Measurements from ENCODE around the gene NKTR.

DNA sequence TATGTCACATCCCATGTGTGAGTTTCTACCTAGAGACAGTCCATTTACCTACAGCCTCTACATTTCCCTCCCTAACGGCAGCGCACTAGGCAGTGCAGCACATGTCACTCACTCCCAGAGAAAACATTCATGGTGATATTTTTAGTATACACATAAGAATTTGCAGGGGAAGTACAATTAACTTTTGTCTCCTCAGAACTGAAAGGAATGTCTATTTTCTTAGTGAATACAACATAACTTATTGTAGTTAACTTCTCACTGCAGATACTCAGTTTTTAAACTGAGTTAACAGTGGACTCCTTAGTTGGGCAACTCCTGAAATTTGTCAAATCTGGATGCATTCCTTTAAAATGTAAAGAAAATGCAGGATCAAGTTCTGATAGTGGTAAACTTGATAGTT, 48.5 kb downstream of the NKTR start:
- TF ChIP-seq, protein P1, sequence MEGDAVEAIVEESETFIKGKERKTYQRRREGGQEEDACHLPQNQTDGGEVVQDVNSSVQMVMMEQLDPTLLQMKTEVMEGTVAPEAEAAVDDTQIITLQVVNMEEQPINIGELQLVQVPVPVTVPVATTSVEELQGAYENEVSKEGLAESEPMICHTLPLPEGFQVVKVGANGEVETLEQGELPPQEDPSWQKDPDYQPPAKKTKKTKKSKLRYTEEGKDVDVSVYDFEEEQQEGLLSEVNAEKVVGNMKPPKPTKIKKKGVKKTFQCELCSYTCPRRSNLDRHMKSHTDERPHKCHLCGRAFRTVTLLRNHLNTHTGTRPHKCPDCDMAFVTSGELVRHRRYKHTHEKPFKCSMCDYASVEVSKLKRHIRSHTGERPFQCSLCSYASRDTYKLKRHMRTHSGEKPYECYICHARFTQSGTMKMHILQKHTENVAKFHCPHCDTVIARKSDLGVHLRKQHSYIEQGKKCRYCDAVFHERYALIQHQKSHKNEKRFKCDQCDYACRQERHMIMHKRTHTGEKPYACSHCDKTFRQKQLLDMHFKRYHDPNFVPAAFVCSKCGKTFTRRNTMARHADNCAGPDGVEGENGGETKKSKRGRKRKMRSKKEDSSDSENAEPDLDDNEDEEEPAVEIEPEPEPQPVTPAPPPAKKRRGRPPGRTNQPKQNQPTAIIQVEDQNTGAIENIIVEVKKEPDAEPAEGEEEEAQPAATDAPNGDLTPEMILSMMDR (IDR thresholded peaks at IDR 0.05), result no peak
- TF ChIP-seq POLR2AphosphoS5 (IDR thresholded peaks at IDR 0.05; ENCODE audit: low read depth, low read length), result no peak
- no peak for TF ChIP-seq TCF7L2 (IDR thresholded peaks at IDR 0.05; ENCODE audit: low read depth, low read length)
- TF ChIP-seq SIN3A (IDR thresholded peaks at IDR 0.05; ENCODE audit: borderline replicate concordance, insufficient read depth, low read depth, low read length), result no peak

Measured in Panc1 (cell line).